ENCODE data around the gene TNFSF13B. TPM values are rescaled to one million over a fixed set of nuclear protein-coding genes. Genes with fewer than 3 reads are reported as not detected.

Gene TNFSF13B
- total RNA-seq, 6 donors from 2014 or later, result 14.0 to 34.6 (median 19.7) TPM

GRCh38 chr13:108352599-108352998, 83.1 kb downstream of the TNFSF13B start:
- H3K4me1 ChIP-seq, result no peaks in the 10 kb centered on the region
- peak in 1 of 2 donors; percentile 79 for ATAC-seq (ENCODE audit: low FRiP score in 2 of 2)
- H3K9me3 ChIP-seq, result no peaks in the 10 kb centered on the region
- H3K36me3 ChIP-seq, result no peaks in the 10 kb centered on the region
- no peak overlapping the region for H3K4me3 ChIP-seq
- WGBS, 2 donors, result 48 to 68% methylated on average over 3 of the region's 3 CpGs
- TF ChIP-seq POLR2AphosphoS5 (IDR thresholded peaks at IDR 0.05), result no peak
- TF ChIP-seq CTCF (IDR thresholded peaks at IDR 0.05), result no peak
- TF ChIP-seq EP300 (IDR thresholded peaks at IDR 0.05), result no peak
- no peak for TF ChIP-seq POLR2A (IDR thresholded peaks at IDR 0.05)
- no peaks in the 10 kb centered on the region for H3K27me3 ChIP-seq
- no peak overlapping the region for H3K27ac ChIP-seq
- DNase-seq, result no peak

DNA sequence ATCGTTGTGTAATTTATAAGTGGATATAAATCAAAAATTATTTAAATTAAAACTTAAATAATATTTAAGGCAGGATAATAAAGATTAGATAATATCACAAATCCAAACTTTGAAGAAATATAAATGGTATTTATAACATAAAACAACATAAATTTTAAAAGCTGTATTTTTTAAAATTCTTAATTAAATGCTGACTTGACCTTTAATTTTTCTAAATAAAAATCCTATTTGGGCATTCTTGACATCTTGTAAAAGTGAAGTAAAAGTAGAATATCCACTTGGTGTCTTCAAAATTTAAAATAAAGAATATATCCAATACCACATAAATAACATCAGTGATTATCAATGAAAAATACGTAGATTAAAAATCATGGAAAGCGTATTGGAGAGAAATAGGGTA, 87.7 kb downstream of the TNFSF13B start:
- Histone ChIP-seq H3K27ac (no peak overlapping the region), H3K9me3 (no peaks in the 10 kb centered on the region), H3K4me3 (no peak overlapping the region), H3K36me3 (no peaks in the 10 kb centered on the region), H3K4me1 (no peaks in the 10 kb centered on the region), H3K27me3 (no peaks in the 10 kb centered on the region)
- DNase-seq (no peak), ATAC-seq (ENCODE audit: low FRiP score in 2 of 2) (no peak)
- TF ChIP-seq POLR2A (IDR thresholded peaks at IDR 0.05), result no peak
- TF ChIP-seq CTCF (IDR thresholded peaks at IDR 0.05), result no peak
- no peak for TF ChIP-seq POLR2AphosphoS5 (IDR thresholded peaks at IDR 0.05)
- TF ChIP-seq EP300 (IDR thresholded peaks at IDR 0.05), result no peak
- 94% methylated on average over 3 of the region's 3 CpGs for WGBS, 2 donors

Small RNA genes lying within 50 kb of the gene (small RNA-seq; reads per million reads assigned to genes)
- gene RNA5SP39, result 0 reads per million in 4 donors

Other genes with a start within 250 kb of the TNFSF13B start
- gene LIG4, start 54.2 kb upstream of the TNFSF13B start, total RNA-seq, result 10 to 100 TPM in 2 of 6 donors, 1 to 10 TPM in 4; 6.3 to 22.1 (median 8.5) TPM
- 10 to 100 TPM in 2 of 6 donors, 1 to 10 TPM in 4; 3.6 to 21.6 (median 9.3) TPM for gene ABHD13, start 51.3 kb upstream of the TNFSF13B start, total RNA-seq